NB4 (cell line): ENCODE measurements around the gene SGMS1.

Experiments
- DNase-seq: peaks from one replicate; pipeline ENCODE4 v3.0.0; 2010; ENCODE audit warnings: low read depth
- H3K4me3 ChIP-seq: one replicate; pipeline ENCODE4 v1.5.1; 2011; ENCODE audit warnings: mild to moderate bottlenecking, low read depth, low read length, moderate library complexity
- CTCF ChIP-seq: IDR thresholded peaks from one replicate; pipeline ENCODE4 v1.5.1; 2012; ENCODE audit warnings: low read depth, low read length
- MAX ChIP-seq: IDR thresholded peaks from 2 replicates; pipeline ENCODE4 v1.6.1; 2011; ENCODE audit warnings: low read depth, low read length
- MYC ChIP-seq: IDR thresholded peaks from 2 replicates; pipeline ENCODE4 v1.6.1; 2011; ENCODE audit warnings: low read depth, low read length
- POLR2A ChIP-seq: IDR thresholded peaks from 2 replicates; pipeline ENCODE4 v1.6.1; 2011; ENCODE audit warnings: mild to moderate bottlenecking; ENCODE audit not compliant: insufficient read length; ENCODE audit errors: extremely low read depth

Gene SGMS1

GRCh38 chr10:50392966-50393718, 230.6 kb downstream of the SGMS1 start:
- no peak overlapping the region for H3K4me3 ChIP-seq
- no peak for DNase-seq
- TF ChIP-seq MAX (no peak), MYC (no peak), CTCF (no peak), POLR2A (no peak)

GRCh38 chr10:50392426-50392825, 231.3 kb downstream of the SGMS1 start:
- H3K4me3 ChIP-seq, result no peak overlapping the region
- no peak for DNase-seq
- TF ChIP-seq CTCF, result no peak
- no peak for TF ChIP-seq POLR2A
- TF ChIP-seq MYC, result no peak
- no peak for TF ChIP-seq MAX

- TF ChIP-seq MYC (no peak), MAX (no peak), CTCF (no peak), POLR2A (no peak)
- no peak for DNase-seq
- H3K4me3 ChIP-seq, result no peak overlapping the region
Observed at GRCh38 chr10:50390302-50390701, 233.5 kb downstream of the SGMS1 start.

- no peak for DNase-seq
- no peak for TF ChIP-seq CTCF
- TF ChIP-seq POLR2A, result no peak
- TF ChIP-seq MYC, result no peak
- TF ChIP-seq MAX, result no peak
- H3K4me3 ChIP-seq, result no peak overlapping the region
Observed at GRCh38 chr10:50388181-50388580, 235.6 kb downstream of the SGMS1 start.

GRCh38 chr10:50387732-50388073, 236.1 kb downstream of the SGMS1 start:
- H3K4me3 ChIP-seq, result no peak overlapping the region
- no peak for TF ChIP-seq MAX
- TF ChIP-seq POLR2A, result no peak
- TF ChIP-seq MYC, result no peak
- no peak for TF ChIP-seq CTCF
- DNase-seq, result no peak
